ENCODE data around the gene PTPRD. TPM values are rescaled to one million over a fixed set of nuclear protein-coding genes. Genes with fewer than 3 reads are reported as not detected.

PTPRD gene
- total and polyA plus RNA-seq, 2 of the 4 experiments (the other 2 are of a cell fraction) = 0.07 to 0.18 TPM

- Histone ChIP-seq H3K9ac (ENCODE audit: low read depth, low read length) (no peak overlapping the region), H2BK120ac (ENCODE audit: low read depth, low read length) (no peak overlapping the region), H3K4me3 (ENCODE audit: insufficient read depth, low read depth, low read length) (no peak overlapping the region), H3K9me3 (ENCODE audit: control insufficient read depth, insufficient read depth, low read length) (no peaks in the 10 kb centered on the region; the same call in 1 of the 2 replicates), H4K8ac (ENCODE audit: low read depth in 2 of 2, low read length in 2 of 2) (no peak overlapping the region), H2BK5ac (ENCODE audit: low read depth, low read length, poor library complexity, severe bottlenecking) (no peak overlapping the region), H2AFZ (replicated peaks; ENCODE audit: low read length, poor library complexity) (no peak overlapping the region), H4K5ac (ENCODE audit: low read depth, low read length) (no peak overlapping the region), H2BK15ac (ENCODE audit: low read depth, low read length) (no peak overlapping the region), H3K14ac (replicated peaks; ENCODE audit: low read depth, low read length) (no peak overlapping the region), H3K4me2 (ENCODE audit: low read depth, low read length) (no peak overlapping the region), H3K56ac (ENCODE audit: extremely low read depth, insufficient read depth, low read length) (no peak overlapping the region), H3K4ac (ENCODE audit: low read depth, low read length) (no peak overlapping the region), H3K18ac (ENCODE audit: low read depth, low read length) (no peak overlapping the region), H3K27me3 (ENCODE audit: control insufficient read depth, insufficient read depth, low read length) (no peaks in the 10 kb centered on the region), H2BK20ac (ENCODE audit: low read depth, low read length) (no peak overlapping the region), H3K4me1 (ENCODE audit: control insufficient read depth, insufficient read depth, low read length) (no peaks in the 10 kb centered on the region), H3K9me1 (ENCODE audit: insufficient read depth, low read length) (no peaks in the 10 kb centered on the region), H3K27ac (ENCODE audit: insufficient read depth, low read length) (no peak overlapping the region), H2AK5ac (ENCODE audit: low read depth, low read length) (no peak overlapping the region), H3K23ac (ENCODE audit: low read depth, low read length) (no peak overlapping the region), H4K91ac (ENCODE audit: insufficient read depth, low read depth, low read length) (no peak overlapping the region), H3K79me1 (ENCODE audit: low read depth in 1 of 2, low read length in 2 of 2) (no peaks in the 10 kb centered on the region), H2AK9ac (replicated peaks; ENCODE audit: low read depth, low read length, poor library complexity) (no peak overlapping the region), H4K20me1 (ENCODE audit: insufficient read depth, low read length) (no peaks in the 10 kb centered on the region), H3K36me3 (ENCODE audit: control insufficient read depth, insufficient read depth, low read length) (no peaks in the 10 kb centered on the region)
- WGBS, 2 experiments (ENCODE audit: extremely low coverage in 2 of 2, insufficient read length in 1 of 2) = no CpG with 5 or more reads among the region's 1 CpG
- in situ Hi-C loops (cut with MboI; ENCODE audit: low sequenced_read_pairs) (no loop called here), dilution Hi-C loops (cut with HindIII; ENCODE audit: low sequenced_read_pairs, unreplicated experiment) (no loop called here), intact Hi-C loops (cut with micrococcal nuclease) (no loop called here)
- TF ChIP-seq POLR2A (IDR thresholded peaks at IDR 0.05; ENCODE audit: low read depth, low read length) (no peak), CEBPB (IDR thresholded peaks at IDR 0.05; ENCODE audit: low read depth, low read length) (no peak), MAFK (IDR thresholded peaks at IDR 0.05; ENCODE audit: low read depth, low read length) (no peak), MXI1 (IDR thresholded peaks at IDR 0.05; ENCODE audit: borderline replicate concordance, low read depth, low read length) (no peak), RCOR1 (IDR thresholded peaks at IDR 0.05; ENCODE audit: insufficient replicate concordance, low read length) (no peak), ELK1 (IDR thresholded peaks at IDR 0.05; ENCODE audit: borderline replicate concordance, low read depth, low read length) (no peak), NFE2L2 (IDR thresholded peaks at IDR 0.05; ENCODE audit: low read depth, low read length) (no peak), USF2 (IDR thresholded peaks at IDR 0.05; ENCODE audit: low read depth, low read length) (no peak), CTCF (conservative IDR thresholded peaks at IDR 0.05; ENCODE audit: low read depth, low read length) (no peak), RFX5 (IDR thresholded peaks at IDR 0.05; ENCODE audit: low read depth, low read length) (no peak), CHD1 (IDR thresholded peaks at IDR 0.05; ENCODE audit: low read depth, low read length) (no peak), BHLHE40 (IDR thresholded peaks at IDR 0.05; ENCODE audit: low read depth, low read length) (no peak), SMC3 (IDR thresholded peaks at IDR 0.05; ENCODE audit: low read depth, low read length) (no peak), FOS (IDR thresholded peaks at IDR 0.05; ENCODE audit: low read depth, low read length) (no peak), RAD21 (IDR thresholded peaks at IDR 0.05; ENCODE audit: low read length) (no peak), MAZ (IDR thresholded peaks at IDR 0.05; ENCODE audit: borderline replicate concordance, low read depth, low read length) (no peak)
- CTCF ChIA-PET = no interaction called here
- ATAC-seq (ENCODE audit: low read depth) = no peak
- POLR2A ChIA-PET (ENCODE audit: unreplicated experiment) = no interaction called here
- DNase-seq = no peak
- no TSS peak for BruUV-seq (replicated peaks)
Observed at GRCh38 chr9:8534828-8535227, 2078.0 kb downstream of the PTPRD start.
